Muscle of arm (tissue), 14 donors: ENCODE data around the gene C6orf52. TPM values are rescaled to one million over a fixed set of nuclear protein-coding genes. Genes with fewer than 3 reads are reported as not detected.
A peak's percentile ranks its signal among the peaks of the same experiment; 100 is the strongest.
"Not testable (repeated sequence)": the region's sequence is repeated elsewhere in the genome, so short reads cannot be mapped to it uniquely, and the experiment has no call there.

Experiments used
- DNase-seq: peaks from one replicate; pipeline ENCODE4 v3.0.0-alpha.2; 2013
- long read RNA-seq, 11 donors: transcript quantifications; one replicate each; lab custom pipeline, GENCODE V29; 2026
- polyA plus RNA-seq, 12 donors: library from polyadenylated mRNA; unstranded; fragments of 120-200 nt; gene quantifications; one replicate each; pipeline ENCODE4 v1.2.1, GENCODE V29; 2013; ENCODE audit not compliant: insufficient read length in 12 of 12

C6orf52 gene
- 1 to 10 TPM in 10 of 12 donors, not detected in 2; 1.0 to 4.4 (median 1.7) TPM for polyA plus RNA-seq
- long read RNA-seq, donor 1, result 0 reads
- long read RNA-seq, donor 2, partial matches to known transcripts, result 0 of 1 reads
- long read RNA-seq, donor 2, other reads (novel, unspliced or antisense), result 0 of 1 reads
- long read RNA-seq, donor 3, result 0 reads
- long read RNA-seq, donor 4, result 0 reads
- long read RNA-seq, donor 5, partial matches to known transcripts, result 0 of 1 reads
- long read RNA-seq, donor 5, other reads (novel, unspliced or antisense), result 0 of 1 reads
- long read RNA-seq, donor 6, result 0 reads
- long read RNA-seq, donor 7, result 0 reads
- long read RNA-seq, donor 8, partial matches to known transcripts, result 0 of 1 reads
- long read RNA-seq, donor 8, other reads (novel, unspliced or antisense), result 0 of 1 reads
- long read RNA-seq, donor 9, result 0 reads
- long read RNA-seq, donor 10, result 0 reads
- long read RNA-seq, donor 11, partial matches to known transcripts, result 32 of 52 reads
- long read RNA-seq, donor 11, other reads (novel, unspliced or antisense), result 19 of 52 reads

- DNase-seq, result peak; percentile 97
These were observed at the start of gene C6orf52, which contains the start of gene PAK1IP1 for GRCh38 chr6:10694302-10695085. C6orf52 (minus strand) TSS chr6:10694616; CDS start chr6:10687550, 7,066 bp downstream. PAK1IP1 (plus strand) TSS chr6:10694972; CDS start chr6:10694986, 14 bp downstream.

GRCh38 chr6:10743515-10743914 lies 49.1 kb upstream of the C6orf52 start:
- no peak for DNase-seq

- no peak for DNase-seq
These were observed 47.8 kb upstream of the C6orf52 start for GRCh38 chr6:10742251-10742650.

- not testable (repeated sequence) for DNase-seq
These were observed 47.2 kb upstream of the C6orf52 start for GRCh38 chr6:10741643-10742042.

- DNase-seq, result no peak
These were observed 45.6 kb upstream of the C6orf52 start for GRCh38 chr6:10740061-10740460.

GRCh38 chr6:10736731-10737130 lies 42.3 kb upstream of the C6orf52 start:
- DNase-seq, result no peak

- DNase-seq, result no peak
These were observed 39.4 kb upstream of the C6orf52 start for GRCh38 chr6:10733863-10734262.

GRCh38 chr6:10733151-10733715 lies 38.8 kb upstream of the C6orf52 start:
- no peak for DNase-seq

GRCh38 chr6:10730254-10730653 lies 35.8 kb upstream of the C6orf52 start:
- DNase-seq, result no peak

- DNase-seq, result no peak
These were observed 31.3 kb upstream of the C6orf52 start for GRCh38 chr6:10725716-10726115.

- DNase-seq, result no peak
These were observed 30.6 kb upstream of the C6orf52 start for GRCh38 chr6:10725044-10725443.

- DNase-seq, result no peak
These were observed 29.1 kb upstream of the C6orf52 start for GRCh38 chr6:10723567-10723881.

- DNase-seq, result peak; percentile 97
These were observed 28.6 kb upstream of the C6orf52 start, which contains the start of gene TMEM14C for GRCh38 chr6:10722820-10723566. TMEM14C (plus strand) TSS chr6:10723070; CDS start chr6:10724614, 1,544 bp downstream.

GRCh38 chr6:10722570-10722819 lies 28.1 kb upstream of the C6orf52 start:
- no peak for DNase-seq

GRCh38 chr6:10721850-10722569 lies 27.6 kb upstream of the C6orf52 start:
- no peak for DNase-seq

- not testable (repeated sequence) for DNase-seq
These were observed 26.8 kb upstream of the C6orf52 start for GRCh38 chr6:10720960-10721849.

GRCh38 chr6:10720265-10720959 lies 26.0 kb upstream of the C6orf52 start:
- DNase-seq, result peak; percentile 37

GRCh38 chr6:10719964-10720264 lies 25.5 kb upstream of the C6orf52 start:
- peak; percentile 41 for DNase-seq

- peak; percentile 5 for DNase-seq
These were observed 25.0 kb upstream of the C6orf52 start for GRCh38 chr6:10719296-10719963.
